Fibroblast of lung (primary cell): ENCODE results near the gene ASTL.

Experiments
- EZH2 ChIP-seq: IDR thresholded peaks from 2 replicates; pipeline ENCODE4 v1.5.1; 2012; ENCODE audit warnings: low read length, control low read depth, mild to moderate bottlenecking; ENCODE audit errors: missing control alignments
- TF ChIP-seq, protein P1 (sequence below), 2 donors: IDR thresholded peaks in 1 of 2; conservative IDR thresholded peaks in 1 of 2; 1 replicate in 1 of 2; 2 replicates in 1 of 2; pipeline ENCODE4 v1.5.1; 2011 to 2012; ENCODE audit warnings: low read length in 2 of 2, control low read depth in 1 of 2, inconsistent platforms in 1 of 2, low read depth in 1 of 2, mild to moderate bottlenecking in 1 of 2

DNA sequence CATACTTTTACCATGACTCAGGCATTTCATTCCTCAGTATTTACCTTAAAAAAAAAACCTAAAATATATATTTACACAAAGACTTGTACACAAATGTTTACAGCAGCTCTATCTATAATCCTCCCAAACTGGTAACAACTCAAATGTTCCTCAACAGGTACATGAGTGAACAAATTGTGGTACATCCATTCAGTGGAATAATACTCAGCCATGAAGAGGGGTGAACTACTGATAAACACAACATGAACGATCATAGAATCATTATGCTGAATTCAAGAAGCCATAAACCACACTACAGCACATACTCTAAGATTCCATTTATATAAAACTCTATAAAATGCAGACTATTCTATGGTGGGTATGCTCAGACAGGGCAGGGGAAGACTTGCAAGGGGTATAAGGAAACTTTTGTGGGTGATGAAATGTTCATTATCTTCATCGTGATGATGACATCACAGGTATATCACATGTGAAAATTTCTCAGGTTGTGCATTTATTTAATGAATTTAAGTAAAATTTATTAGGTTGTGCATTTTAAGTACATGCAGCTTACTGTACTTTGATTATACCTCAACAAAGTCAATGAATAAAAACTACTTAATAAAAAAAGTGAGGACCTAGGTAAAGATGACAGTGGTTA is 31.7 kb upstream of the ASTL start:
- TF ChIP-seq, protein P1, sequence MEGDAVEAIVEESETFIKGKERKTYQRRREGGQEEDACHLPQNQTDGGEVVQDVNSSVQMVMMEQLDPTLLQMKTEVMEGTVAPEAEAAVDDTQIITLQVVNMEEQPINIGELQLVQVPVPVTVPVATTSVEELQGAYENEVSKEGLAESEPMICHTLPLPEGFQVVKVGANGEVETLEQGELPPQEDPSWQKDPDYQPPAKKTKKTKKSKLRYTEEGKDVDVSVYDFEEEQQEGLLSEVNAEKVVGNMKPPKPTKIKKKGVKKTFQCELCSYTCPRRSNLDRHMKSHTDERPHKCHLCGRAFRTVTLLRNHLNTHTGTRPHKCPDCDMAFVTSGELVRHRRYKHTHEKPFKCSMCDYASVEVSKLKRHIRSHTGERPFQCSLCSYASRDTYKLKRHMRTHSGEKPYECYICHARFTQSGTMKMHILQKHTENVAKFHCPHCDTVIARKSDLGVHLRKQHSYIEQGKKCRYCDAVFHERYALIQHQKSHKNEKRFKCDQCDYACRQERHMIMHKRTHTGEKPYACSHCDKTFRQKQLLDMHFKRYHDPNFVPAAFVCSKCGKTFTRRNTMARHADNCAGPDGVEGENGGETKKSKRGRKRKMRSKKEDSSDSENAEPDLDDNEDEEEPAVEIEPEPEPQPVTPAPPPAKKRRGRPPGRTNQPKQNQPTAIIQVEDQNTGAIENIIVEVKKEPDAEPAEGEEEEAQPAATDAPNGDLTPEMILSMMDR (conservative IDR thresholded peaks at IDR 0.05 in 1 of 2, IDR thresholded peaks at IDR 0.05 in 1 of 2; ENCODE audit: low read depth in 1 of 2, low read length in 2 of 2) = no peak
- TF ChIP-seq EZH2 = no peak
